PFSK-1 (cell line): ENCODE data around the gene PALLD.

Experiments used
- POLR2AphosphoS5 ChIP-seq: IDR thresholded peaks from 2 replicates; pipeline ENCODE4 v1.6.1; 2012; ENCODE audit warnings: low read depth, mild to moderate bottlenecking, control low read depth, low read length, moderate library complexity
- REST ChIP-seq, 2 experiments: IDR thresholded peaks; 2 replicates each; pipeline versions ENCODE4 v1.6.1 to v1.8.0; 2011 to 2012; ENCODE audit warnings: low read depth in 2 of 2, low read length in 2 of 2, control low read depth in 1 of 2, inconsistent platforms in 1 of 2, mild to moderate bottlenecking in 1 of 2, moderate library complexity in 1 of 2; ENCODE audit not compliant: insufficient read depth in 1 of 2
- SIN3A ChIP-seq: IDR thresholded peaks from 2 replicates; pipeline ENCODE4 v1.6.1; 2012; ENCODE audit warnings: mild to moderate bottlenecking, low read length, moderate library complexity, borderline replicate concordance; ENCODE audit not compliant: insufficient read depth
- TAF1 ChIP-seq: IDR thresholded peaks from 2 replicates; pipeline ENCODE4 v1.6.1; 2012; ENCODE audit warnings: low read length, control low read depth, borderline replicate concordance; ENCODE audit not compliant: insufficient read depth

GRCh38 chr4:168758351-168758876, 261.6 kb downstream of the PALLD start:
- TF ChIP-seq POLR2AphosphoS5 (no peak), SIN3A (no peak), TAF1 (no peak), REST (IDR thresholded peaks at IDR 0.05; ENCODE audit: insufficient read depth in 1 of 2, low read depth in 2 of 2, low read length in 2 of 2) (no peak)
